Esophagus squamous epithelium (tissue), 4 donors: ENCODE measurements around the gene SAC3D1.

ENCODE experiments used
- CTCF ChIP-seq, 6 experiments: fragments of 450-650 bp in 4 of 6; fragments of 200-600 bp in 2 of 6; sonication (generic) in 2 of 6; IDR thresholded peaks; one replicate each; pipeline ENCODE4 v1.5.1; 2016 to 2019; ENCODE audit warnings: antibody characterized with exemption in 6 of 6, mild to moderate bottlenecking in 4 of 6, moderate library complexity in 4 of 6
- POLR2A ChIP-seq, 4 donors: fragments of 450-650 bp; IDR thresholded peaks; one replicate each; pipeline ENCODE4 v1.6.1; 2017; ENCODE audit warnings: antibody characterized with exemption in 4 of 4, mild to moderate bottlenecking in 4 of 4, moderate library complexity in 3 of 4

GRCh38 chr11:65017937-65018336 lies 23.1 kb upstream of the SAC3D1 start:
- TF ChIP-seq POLR2A (IDR thresholded peaks at IDR 0.05) = no peak
- TF ChIP-seq CTCF (IDR thresholded peaks at IDR 0.05) = no peak
